GM12865 (cell line): Measurements from ENCODE around the gene BORCS5.
"Not testable (repeated sequence)": the region's sequence is repeated elsewhere in the genome, so short reads cannot be mapped to it uniquely, and the experiment has no call there.

Experiments
- DNase-seq: peaks from one replicate; pipeline ENCODE4 v3.0.0; 2010; ENCODE audit warnings: low read depth
- H3K4me3 ChIP-seq: 2 replicates; pipeline ENCODE4 v1.5.1; 2011; ENCODE audit warnings: mild to moderate bottlenecking, low read depth, low read length, control low read depth
- TF ChIP-seq, protein P1 (sequence below): IDR thresholded peaks from 2 replicates; pipeline ENCODE4 v1.5.1; 2011; ENCODE audit warnings: low read length, control low read depth, low read depth, inconsistent platforms; ENCODE audit not compliant: insufficient read depth; ENCODE audit errors: missing control alignments

The BORCS5 gene

DNA sequence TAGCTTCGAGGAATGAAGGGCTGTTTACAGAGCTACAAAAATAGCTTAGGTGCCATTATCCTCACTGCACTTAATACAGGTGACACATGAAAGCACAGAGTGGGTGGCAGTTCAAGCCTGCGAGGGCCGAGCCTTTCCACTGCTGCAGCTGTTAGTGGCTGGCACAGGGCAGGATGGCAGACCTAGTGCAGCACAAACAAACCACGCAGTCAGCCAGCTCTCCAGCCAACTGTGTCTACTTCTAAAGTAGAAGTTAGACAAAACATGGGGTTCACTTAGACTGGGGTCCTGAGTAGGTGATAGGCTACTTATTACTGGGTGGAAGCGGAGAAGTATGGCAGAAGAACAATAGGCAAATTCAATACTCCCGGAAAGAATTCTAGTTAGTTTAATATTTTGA lies 110.4 kb downstream of the BORCS5 start:
- no peak for DNase-seq
- TF ChIP-seq, protein P1, sequence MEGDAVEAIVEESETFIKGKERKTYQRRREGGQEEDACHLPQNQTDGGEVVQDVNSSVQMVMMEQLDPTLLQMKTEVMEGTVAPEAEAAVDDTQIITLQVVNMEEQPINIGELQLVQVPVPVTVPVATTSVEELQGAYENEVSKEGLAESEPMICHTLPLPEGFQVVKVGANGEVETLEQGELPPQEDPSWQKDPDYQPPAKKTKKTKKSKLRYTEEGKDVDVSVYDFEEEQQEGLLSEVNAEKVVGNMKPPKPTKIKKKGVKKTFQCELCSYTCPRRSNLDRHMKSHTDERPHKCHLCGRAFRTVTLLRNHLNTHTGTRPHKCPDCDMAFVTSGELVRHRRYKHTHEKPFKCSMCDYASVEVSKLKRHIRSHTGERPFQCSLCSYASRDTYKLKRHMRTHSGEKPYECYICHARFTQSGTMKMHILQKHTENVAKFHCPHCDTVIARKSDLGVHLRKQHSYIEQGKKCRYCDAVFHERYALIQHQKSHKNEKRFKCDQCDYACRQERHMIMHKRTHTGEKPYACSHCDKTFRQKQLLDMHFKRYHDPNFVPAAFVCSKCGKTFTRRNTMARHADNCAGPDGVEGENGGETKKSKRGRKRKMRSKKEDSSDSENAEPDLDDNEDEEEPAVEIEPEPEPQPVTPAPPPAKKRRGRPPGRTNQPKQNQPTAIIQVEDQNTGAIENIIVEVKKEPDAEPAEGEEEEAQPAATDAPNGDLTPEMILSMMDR = no peak

GRCh38 chr12:12467688-12468261 lies 110.9 kb downstream of the BORCS5 start:
- TF ChIP-seq, protein P1 = no peak
- H3K4me3 ChIP-seq = no peak overlapping the region
- DNase-seq = no peak

More for the DNA sequence above, 110.4 kb downstream of the BORCS5 start:
- H3K4me3 ChIP-seq = no peak overlapping the region

DNA sequence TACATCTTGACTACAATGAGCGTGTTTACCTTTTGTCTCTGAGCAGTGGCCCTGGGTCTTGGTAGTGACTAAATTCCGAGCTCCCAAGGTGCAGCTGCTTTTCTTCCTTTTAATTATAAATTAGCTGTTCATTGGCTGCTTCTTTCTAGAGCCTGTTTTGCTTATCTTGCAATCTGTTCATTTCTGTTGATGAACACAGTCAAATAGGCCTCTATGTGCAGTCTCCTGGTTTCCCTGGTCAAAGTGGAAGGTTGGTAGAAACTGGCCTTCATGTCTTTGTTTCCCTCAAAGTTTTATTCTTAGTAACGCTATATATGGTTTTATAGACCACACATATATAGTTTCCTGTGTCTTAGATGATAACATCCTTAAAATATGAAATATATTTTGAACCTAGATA lies 111.7 kb downstream of the BORCS5 start:
- DNase-seq = no peak
- TF ChIP-seq, protein P1 = no peak
- H3K4me3 ChIP-seq = no peak overlapping the region

GRCh38 chr12:12469386-12469785 lies 112.5 kb downstream of the BORCS5 start:
- DNase-seq = no peak
- TF ChIP-seq, protein P1 = no peak
- H3K4me3 ChIP-seq = no peak overlapping the region

DNA sequence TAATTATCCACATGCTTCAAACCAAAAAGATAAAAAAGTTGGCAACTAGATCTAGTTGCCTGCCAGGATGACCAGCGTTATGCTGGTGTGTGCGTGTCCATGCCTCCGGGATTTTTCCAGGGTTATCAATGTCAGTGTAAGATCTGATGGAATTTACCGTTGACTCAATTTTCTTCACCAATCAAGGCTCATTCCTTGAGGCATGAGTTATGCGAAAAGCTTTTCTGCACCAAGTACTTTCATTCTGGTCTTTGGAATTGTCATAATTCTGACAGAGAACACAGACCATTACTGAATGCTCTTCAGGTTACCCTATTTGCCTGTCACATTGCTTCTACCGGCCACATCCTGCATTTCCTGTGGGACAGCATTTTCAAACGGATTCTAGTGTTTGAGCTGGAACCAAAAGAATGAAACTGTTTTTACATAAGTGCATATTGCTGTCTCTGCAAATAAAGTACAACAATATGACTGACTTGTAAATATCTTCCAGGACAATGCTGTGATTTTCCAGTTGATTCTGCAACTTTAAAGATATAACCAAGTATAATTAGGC lies 114.0 kb downstream of the BORCS5 start:
- no peak overlapping the region for H3K4me3 ChIP-seq
- DNase-seq = no peak
- TF ChIP-seq, protein P1 = no peak

- DNase-seq, H3K4me3 ChIP-seq: not testable (repeated sequence)
These were observed 115.4 kb downstream of the BORCS5 start for GRCh38 chr12:12471982-12472961.

- TF ChIP-seq, protein P1 = no peak
- DNase-seq = no peak
- no peak overlapping the region for H3K4me3 ChIP-seq
These were observed 116.3 kb downstream of the BORCS5 start for GRCh38 chr12:12473223-12473622.
